AG20443 (cell line): ENCODE measurements around the gene C22orf15.

Experiments used
- DNase-seq: peaks from one replicate; pipeline ENCODE4 v3.0.0; 2012; ENCODE audit warnings: low spot score, mixed read lengths

The C22orf15 gene

DNA sequence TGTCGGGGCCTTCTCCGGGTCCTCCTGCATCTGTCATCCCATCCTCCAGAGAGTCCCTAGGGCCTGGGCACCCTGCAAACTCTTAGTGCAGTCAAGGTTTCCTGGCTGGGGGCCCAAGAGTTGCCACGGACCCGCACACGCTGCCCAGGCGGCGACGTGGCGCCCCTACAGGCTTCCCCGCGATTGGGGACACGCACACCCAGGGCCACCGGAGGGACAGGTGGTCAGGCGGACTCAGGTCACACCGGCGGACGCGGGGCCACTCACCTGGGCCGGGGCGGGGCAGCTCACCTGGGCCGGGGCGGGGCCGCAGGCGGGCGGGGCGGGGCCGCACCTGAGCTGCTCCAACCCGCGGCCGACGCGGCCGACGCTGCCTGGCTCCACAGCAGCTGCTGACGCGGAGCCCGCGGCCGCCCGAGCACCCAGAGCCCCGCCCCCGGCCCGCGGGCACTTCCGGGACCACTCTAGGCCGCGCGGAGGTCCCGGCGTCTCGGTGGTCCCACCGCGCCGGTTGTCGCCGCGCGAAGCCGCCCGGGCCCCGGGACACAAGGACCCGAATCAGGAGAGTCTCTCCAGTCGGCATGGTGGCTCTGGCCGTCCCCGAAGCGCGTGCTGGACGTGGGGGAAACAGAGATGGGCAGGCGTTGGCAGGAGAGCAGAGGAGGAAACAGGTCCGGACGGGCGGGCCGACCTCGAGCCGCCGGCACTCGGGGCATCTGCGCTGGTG is 11.9 kb upstream of the C22orf15 start, which contains the start of gene ZNF70:
TSS of gene ZNF70 (minus strand) at position 399 of the 727 bp plus-strand sequence. CDS start 5,972 bp downstream, outside the sequence.
- DNase-seq = peak; percentile 96

DNA sequence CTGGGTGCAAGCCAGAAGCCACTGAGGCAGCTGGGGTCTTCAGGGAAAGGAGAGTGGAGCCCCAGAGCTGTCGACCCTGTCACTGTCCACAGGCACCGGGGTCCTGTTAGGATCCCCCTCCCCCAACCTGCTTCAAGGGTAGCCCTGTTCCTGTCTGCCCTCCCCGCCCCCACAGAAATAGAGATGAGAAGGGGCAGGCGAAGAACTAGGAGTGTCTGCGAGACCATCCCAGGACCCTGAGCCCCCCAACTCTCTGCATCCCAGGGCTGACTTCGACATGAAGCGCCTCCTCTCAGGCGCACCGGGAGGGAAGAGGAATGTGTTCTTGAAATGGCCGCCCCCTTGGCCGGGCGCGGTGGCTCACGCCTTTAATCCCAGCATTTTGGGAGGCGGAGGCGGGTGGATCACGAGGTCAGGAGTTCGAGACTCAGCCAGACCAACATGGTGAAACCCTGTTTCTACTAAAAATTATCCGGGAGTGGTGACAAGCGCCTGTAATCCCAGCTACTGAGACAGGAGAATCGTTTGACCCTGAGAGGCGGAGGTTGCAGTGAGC is 11.3 kb upstream of the C22orf15 start:
- DNase-seq = no peak

DNA sequence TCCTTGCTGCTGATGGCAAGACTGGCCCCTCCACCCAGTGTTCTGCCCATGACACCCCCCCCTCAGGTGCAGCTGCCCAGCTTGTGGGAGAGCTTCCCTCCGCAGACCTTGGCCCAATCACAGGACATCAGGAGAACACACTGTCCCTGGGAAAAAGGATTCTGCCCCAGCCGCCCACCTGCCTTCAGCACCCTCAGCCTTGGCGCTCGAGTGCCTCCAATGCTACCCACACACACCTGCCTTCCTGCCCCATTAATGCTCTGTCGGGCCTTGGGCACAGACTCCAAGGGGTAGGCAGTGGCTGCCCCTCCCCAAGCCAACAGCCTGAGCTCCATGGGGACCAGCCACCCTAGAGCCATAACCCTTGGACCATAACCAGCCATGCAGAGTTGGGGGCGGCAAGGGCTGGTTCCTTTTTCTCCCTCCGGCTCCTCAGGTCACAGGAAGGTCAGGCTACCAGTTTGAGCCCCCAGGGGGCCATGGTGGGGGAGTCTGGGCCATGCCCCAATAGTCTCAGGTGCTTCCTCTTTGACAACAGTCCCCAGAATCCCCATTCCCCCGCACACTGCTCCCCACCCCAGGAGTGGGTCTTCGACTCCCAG is 10.6 kb upstream of the C22orf15 start:
- DNase-seq = no peak

DNA sequence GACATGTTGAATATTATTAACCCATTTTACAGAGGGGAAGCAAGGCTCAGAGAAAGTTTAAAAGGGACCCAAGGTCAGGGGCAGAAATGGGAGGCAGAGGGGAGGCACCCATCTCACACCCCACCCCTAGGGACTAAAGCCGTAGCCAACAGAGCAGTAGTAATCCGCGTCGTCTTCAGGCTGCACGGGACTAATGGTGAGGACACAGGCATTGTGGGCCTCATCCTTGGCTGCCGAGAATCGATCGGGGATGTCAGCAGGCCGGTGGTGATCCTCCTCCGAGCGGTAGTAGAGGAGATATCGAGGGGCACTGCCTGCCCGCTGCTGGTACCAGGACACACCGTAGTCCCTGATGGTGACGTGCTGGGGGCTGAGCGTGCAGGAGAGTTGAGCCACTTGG is 10.0 kb upstream of the C22orf15 start:
- no peak for DNase-seq

DNA sequence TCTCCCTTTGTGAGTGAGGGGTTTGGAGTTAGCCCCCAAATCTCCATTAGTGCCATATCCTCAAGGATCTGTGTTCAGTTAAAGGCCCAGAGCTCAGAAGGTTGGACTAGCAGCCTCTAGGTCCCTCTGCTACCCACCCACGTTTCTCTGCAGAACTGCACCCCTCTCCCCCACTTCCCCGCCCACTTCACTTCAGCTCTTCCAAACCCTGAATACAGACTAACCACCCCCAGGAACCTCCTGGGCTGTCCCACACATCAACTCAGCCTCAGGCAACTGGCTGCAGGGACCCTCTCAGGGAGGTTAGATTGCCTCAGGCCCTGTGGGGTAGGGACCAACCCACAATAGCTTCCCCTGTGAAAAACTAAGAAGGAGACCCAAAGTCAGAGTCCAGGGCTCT is 9.4 kb upstream of the C22orf15 start:
- no peak for DNase-seq

DNA sequence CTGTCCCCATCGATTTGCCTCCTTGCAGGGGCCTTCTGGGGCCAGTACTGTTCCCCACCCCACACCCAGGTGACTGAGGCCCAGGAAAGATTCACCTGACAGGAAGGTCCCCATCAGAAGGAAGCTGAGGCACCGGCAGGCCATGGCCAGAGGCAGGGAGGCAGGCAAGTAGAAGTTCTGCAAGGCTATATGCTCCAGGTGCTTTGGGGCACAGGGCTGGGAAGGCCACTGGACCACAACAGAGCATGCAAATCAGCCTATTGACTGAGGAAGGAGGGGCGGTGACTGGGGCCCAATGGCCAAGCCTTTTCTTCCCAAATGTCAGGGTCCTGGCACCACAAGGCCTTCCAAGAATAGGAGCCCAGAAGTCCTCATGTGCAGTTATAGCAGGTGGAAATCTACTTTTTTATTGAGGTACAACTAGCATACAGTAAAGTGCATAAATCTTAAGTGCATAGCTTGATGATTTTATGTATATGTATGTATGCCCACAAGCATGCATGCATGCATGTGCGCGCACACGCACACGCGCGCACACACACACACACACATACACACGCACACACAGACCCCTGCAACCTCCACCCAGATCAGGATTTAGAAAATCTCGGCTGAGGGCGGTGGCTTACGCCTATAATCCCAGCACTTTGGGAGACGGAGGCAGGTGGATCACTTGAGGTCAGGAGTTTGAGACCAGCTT is 8.4 kb upstream of the C22orf15 start, which contains the start of gene VPREB3:
TSS of gene VPREB3 (minus strand) at position 206 of the 700 bp plus-strand sequence. CDS start at position 144, 62 bp downstream.
- no peak for DNase-seq

DNA sequence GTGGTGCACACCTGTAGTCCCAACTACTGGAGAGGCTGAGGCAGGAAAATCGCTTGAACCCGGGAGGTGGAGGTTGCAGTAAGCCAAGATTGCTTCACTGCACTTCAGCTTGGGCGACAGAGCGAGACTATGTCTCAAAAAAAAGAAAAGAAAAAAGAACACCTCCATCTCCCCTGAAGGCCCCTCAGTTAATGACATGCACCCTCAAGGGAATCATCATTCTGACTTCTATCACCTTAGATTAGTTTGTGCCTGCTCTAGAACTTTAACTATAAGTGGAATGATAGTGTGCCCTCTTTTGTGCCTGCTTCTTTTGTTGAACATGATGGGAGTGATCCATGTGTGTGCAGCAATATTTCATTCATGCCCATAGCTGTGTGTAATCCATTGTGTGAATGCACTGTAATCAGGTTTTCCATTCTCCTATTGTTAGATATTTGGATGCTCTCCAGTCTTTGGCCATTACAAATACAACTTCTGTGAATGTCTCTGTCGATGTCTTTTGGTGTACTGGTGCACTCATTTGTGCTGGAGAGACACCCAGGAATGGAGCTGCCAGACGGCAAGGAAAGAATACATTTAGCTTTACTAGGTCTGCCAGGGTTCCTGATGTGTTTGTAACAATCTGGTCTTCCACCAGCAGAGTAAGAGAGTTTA is 7.7 kb upstream of the C22orf15 start:
- DNase-seq = no peak

DNA sequence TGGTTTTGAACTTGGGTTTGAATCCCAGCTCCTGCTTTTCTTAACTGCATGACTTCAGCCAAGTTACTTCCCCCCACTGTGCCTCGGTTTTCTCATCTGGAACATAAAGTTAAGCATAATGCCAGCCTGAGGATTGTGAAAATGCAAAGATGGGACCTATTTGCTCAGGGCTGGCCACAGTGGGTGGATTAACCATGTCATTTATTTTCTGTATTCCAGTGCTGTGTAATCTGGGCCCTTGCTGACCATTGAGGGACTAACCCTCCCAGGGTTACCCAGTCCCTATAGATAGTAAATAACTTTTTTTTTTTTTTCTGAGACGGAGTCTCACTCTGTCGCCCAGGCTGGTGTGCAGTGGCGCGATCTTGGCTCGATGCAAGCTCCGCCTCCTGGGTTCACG is 7.1 kb upstream of the C22orf15 start:
- no peak for DNase-seq

DNA sequence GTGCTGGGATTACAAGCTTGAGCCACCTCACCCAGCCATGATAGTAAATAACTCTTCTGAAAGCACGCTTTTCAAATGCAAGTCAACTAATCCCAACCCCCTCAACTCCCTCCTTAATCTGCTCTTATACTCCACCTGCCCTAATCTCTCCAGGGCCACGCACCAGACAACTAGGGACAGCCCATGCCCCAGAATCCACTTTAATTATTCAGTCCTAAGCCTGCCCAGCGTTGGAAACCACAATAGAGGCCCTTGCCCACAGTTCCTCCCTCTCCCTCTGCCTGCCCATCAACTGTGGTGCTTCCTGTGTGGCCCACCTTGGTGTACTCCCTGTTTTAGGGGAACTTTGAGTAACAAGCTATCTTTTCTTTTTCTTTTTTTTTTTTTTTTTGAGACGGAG is 5.9 kb upstream of the C22orf15 start:
- no peak for DNase-seq

DNA sequence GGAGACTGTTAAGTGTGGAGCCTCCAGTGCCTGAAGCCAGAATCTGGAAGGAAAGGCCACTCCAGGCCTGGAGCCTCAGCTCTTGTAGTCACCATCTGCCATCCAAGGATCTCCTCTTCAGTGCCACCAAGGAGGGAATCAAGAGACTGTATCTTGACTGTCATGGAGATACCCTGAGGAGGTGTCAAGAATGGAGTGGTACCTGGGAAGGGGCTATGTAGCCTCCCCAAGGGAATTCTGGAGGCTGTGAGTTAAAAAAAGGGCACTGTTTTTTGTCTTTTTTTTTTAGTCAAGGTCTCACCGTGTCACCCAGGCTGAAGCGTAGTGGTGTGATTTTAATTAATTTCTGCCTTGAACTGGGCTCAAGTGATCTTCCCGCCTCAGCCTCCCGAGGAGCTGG is 3.2 kb upstream of the C22orf15 start:
- no peak for DNase-seq

DNA sequence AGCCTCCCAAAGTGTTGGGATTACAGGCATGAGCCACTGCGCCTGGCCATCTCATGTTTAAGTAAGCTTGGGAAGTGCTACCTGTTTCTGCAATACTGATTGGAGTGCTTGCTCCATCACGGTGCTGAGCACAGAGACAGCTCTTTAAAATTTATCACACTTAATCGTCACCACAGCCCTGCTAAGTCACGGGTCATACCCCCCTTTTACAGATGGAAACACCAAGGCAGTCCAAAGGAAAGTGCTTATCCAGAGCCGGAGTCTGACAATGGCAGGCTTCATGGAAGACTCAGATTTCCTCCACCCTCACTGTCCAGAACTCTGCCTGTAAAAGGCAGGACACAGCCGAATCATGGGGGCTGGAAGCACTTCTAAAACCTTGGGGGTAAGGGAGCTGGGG is 2.7 kb upstream of the C22orf15 start:
- DNase-seq = no peak

DNA sequence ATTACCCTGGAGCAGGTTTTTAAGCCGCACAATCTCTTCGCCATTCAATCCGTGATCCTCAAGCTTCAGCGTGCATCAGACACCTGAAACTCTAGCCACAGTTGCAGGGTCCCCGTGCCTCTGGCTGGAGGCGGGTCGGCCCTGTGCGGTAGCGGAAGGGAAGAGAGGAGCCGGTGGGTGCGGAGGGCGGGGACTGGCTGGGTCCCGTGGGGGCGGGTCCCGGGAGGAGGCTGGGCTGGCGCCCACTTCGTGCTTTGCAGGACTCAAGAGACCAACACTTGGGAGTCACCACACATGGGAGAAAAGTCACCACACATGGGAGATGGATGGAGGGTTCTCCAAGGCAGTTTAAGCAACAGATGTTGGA is 772 bp downstream of the C22orf15 start:
- DNase-seq = no peak

DNA sequence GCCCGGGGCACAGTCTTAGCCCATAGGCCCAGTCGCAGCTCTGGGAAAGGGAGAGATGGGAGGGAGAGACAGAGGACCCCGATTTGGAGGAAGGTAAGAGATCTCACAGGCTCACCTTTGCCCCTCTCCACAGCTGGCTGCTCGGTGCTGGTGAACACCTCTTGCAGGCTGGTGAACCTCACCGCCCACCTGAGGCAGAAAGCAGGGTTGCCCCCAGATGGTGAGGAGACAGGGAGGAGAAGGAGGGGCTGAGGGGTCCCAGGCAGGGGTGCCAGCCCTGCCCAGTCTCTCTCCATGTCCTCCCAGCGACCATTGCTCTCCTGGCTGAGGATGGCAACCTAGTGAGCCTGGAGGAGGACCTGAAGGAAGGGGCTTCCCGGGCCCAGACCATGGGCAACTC is 1.2 kb downstream of the C22orf15 start:
- no peak for DNase-seq

DNA sequence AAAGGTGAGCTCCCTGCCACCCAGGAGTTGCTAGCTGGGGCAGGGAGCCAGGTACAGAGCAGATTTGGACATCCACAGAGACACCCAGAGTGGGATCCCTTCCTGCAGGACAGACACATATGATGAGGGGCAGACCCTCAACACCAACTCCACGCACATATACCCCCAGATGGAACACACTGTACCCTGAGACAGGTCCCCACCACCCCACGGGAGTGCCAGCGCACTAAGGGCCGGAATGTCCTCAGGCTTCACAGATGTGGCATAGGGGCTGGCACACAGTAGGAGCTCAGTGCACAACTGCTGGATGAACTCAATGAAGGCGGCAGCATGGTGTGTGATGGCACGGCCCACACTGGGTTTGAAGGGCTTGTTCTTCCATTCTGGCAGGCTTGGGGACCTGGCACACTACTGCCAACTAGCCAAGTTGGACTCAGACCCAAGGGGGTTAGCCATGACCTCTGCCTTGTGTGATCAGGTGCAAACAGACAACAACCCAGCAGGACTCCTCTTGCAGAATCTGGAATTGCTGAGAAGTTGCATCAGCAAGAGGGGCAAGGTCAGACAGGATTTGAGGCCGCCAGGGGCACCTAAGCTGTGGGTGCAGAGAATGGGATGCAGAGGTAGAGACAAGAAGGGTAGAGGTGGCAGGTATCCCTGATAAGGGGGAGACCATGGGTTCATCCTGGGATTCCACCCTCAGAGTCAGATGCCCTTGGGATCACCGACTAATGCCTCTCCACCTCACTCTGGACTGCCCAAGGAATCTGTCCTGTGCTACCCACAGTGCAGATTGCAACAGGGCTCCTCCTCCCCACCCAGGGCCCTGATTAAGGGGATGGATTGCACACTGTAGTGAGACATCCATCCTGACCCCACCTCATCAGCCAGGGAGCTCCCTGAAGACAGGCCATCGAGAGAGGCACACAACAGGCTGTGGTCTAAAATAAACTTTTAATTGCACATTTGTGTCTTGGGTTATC is 2.4 kb downstream of the C22orf15 start:
- DNase-seq = no peak

DNA sequence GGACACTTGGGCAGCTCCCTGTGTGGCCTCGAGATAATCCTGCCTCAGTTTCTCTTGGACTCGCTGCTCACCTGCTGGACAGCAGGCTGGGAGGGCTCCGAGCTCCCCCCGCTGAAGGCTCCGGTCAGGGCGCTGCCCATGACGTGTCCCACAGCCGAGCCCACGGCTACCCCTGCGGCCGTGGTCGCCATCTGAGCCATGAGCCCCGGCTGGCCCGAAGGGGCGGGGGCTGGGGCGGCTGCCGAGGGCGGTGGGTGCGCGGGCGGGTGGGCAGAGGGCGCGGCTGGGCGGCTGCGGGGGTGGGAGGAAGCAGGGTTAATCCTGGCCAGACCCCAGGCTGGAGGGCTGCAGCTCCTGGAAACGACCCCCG is 4.5 kb downstream of the C22orf15 start:
- no peak for DNase-seq

DNA sequence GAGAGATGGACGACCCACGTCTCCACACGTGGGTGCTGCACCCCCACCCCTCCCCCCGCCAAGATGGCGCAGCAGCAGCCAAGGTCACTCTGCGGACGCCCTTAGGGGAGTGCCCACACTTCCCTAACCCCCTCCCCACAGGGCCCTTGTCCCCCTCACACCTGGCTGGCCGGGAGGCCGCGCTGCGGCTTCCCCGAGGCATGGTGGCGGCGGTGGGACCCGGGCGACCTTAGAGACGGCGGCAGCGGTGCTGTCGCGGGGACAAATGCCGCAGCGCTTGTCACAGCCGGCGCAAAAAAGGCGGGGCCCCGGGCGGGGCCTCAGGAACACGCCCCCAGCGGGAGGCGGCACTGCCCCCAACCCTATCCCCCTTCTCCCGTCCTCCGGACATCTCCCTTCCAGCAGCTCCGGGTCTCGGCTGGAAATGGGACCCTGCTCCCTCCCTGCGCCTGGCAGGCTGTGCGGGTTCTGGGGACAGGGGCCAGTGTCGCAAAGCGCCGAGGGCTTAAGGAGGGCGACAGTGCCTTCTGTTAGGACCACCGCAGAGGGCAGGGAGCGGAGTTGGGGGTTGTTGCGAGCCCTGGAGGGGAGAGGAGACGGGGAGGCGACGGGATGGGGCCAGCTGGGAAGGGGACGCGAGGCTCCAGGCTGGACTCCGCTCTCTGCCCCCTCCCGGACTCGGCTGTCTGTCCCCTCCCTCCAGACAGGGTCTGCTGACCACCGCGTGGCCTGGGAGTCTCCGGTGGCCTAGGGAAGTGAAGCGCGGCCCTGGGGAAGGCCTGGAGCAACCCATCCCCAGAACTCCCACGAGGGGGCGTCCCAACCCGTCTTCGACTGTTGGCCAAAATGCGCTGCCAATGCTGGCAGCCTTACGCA is 5.1 kb downstream of the C22orf15 start, which contains the start of gene CHCHD10:
TSS of gene CHCHD10 (minus strand) at position 300 of the 876 bp plus-strand sequence. CDS start at position 202, 98 bp downstream.
- DNase-seq = peak; percentile 89

DNA sequence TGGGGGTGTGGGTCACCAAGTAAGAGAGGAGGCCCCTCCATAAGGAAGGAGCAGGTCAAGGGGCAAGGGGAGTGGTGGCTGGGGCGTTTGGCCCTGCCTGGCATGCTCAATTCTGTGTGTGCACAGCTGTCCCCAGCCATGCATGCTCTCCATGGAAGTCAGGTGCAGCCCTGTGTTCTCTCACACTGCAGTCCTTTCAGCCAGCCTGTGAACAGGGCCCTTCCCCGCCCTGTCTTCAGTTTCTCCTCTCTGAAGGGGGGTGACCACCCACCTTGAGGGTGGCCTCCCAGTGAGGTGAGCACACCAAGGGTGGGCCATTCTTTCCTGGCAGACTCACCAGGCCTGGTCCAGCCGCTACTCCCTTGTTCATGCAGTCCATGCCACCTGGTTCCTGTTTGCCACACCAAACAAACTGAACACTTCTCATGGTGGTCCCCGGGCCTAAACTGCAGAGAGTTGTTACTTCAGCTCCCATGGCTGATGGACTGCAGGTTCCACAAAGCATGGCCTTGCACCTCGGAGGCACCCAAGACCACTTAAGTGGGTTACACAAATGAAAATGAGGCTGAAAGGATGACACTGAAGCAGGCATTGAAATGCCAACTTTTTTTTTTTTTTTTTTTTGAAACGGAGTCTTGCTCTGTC is 6.7 kb downstream of the C22orf15 start:
- DNase-seq = no peak

DNA sequence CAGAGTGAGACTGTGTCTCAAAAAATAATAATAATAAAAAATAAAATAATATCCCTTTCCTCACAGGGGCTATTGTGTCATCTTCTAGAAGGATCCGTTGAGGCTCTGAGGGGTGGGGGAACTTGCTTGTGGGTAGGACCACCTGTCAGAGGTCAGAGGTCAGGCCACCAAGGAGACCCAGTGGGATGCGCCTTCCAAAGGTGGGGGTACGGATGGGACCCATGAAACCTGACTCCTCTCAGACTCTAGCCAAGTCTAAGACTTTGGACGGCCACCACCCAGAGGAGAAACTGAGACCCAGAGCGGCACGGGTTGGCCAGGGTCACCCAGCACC is 9.5 kb downstream of the C22orf15 start:
- DNase-seq = no peak

DNA sequence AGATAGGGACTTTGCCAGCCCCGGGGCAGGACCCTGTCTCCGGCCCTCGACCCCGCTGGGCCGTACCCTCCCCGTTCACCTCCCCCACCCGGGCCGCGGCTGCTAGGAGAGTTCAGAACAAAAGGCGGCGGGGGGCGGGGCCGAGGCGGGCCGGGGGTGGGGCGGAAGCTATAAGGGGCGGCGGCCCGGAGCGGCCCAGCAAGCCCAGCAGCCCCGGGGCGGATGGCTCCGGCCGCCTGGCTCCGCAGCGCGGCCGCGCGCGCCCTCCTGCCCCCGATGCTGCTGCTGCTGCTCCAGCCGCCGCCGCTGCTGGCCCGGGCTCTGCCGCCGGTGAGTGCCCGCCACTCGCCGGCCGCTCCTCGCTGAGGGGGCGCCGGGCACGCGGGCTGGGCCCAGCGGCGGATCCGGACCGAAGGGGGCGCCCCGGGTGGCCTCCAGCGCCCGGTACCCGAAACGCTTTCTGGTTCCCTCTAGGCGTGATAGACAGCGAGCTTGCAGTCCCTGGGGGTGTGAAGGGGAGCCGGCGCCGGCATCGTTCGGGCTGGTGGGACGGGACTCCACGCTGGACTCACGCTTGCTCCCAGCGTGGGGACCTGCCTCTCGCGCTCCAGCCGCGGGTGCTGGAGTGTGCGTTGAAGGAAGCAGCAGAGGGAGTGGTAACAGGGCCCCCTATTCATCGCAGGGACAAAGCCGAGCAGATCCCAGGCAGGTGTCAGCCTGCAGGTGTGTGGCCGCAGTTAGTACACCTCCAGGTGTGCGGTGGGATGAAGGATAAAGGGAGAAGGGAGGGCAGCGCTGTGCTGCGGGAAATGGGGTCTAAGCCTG is 10.1 kb downstream of the C22orf15 start, which contains the start of gene MMP11:
TSS of gene MMP11 (plus strand) at position 201 of the 825 bp plus-strand sequence. CDS start at position 223, 22 bp downstream.
- peak; percentile 85 for DNase-seq
